ENCODE measurements around the gene LRRC4C.

LRRC4C gene

DNA sequence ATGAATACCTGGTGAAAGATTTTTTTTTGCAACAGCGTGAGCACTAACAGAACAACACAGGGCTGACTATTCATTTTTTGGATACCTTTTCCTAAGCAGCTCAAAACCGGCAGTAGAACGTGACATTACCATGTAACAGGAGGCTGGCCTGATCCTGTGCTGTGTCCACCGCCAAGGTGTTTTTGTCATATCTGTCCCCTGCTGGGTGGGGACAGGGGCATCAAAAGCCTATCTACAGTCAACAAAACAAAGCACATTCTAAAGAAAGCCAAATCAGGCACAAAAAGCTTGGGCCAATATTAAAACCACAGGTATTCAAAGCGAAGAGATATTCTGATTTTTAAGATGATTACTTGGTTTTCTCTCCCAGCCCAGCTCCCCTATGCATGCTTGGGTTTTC, 151.2 kb downstream of the LRRC4C start:
- H3K4me1 ChIP-seq (ENCODE audit: control insufficient read depth, insufficient read depth, low read length), result no peaks in the 10 kb centered on the region
- H3K27me3 ChIP-seq (ENCODE audit: control insufficient read depth, insufficient read depth, low read length), result no peaks in the 10 kb centered on the region
- H3K27ac ChIP-seq (ENCODE audit: low read length), result no peak overlapping the region
- no peaks in the 10 kb centered on the region; the same call in 1 of the 2 replicates for H3K9me3 ChIP-seq (ENCODE audit: control insufficient read depth, insufficient read depth, low read length)
- H3K36me3 ChIP-seq (ENCODE audit: control insufficient read depth, insufficient read depth, low read length), result no peaks in the 10 kb centered on the region
- no peak for DNase-seq (ENCODE audit: low read depth, low spot score)
- no CpG with 5 or more reads among the region's 5 CpGs for WGBS (ENCODE audit: insufficient coverage, insufficient read length)
- H3K4me3 ChIP-seq (ENCODE audit: low read length), result no peak overlapping the region

DNA sequence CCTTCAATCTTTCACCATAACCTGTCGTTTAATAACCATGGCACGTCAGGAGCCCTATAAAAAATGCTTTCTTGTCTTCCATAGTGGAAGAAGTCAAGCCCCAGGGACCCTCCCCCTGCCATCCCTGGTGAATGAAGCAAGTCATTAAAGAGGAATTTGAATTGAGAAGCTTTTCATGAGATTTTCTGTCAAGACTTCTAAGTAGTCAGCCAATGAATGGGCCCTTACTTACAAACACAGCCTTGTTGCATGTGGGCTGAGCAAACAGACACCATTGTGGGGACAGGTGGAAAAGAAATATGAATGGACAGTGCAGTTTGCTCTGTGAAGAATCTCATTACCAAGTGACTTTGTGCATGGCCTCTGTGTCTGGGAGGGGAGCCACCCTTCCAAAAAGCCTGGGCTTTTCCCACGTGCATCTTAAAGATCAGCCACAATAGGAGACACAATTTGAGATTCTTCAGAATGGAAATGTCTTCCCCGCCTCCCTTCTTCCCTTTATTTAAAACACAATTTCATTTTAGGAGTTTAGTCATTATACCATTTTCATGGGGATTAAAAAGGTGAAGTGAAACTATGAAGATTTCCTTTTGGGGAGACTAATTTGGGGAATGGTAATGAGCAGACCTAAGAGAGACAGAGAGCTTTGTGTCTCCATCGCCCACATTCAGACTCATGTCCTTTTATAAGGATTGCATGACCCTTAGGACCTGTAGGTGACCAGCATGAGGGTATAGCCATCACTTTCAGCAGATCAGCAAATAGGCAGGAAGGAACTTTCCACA, 152.0 kb downstream of the LRRC4C start:
- no peak overlapping the region for H3K4me3 ChIP-seq (ENCODE audit: low read length)
- no CpG with 5 or more reads among the region's 5 CpGs for WGBS (ENCODE audit: insufficient coverage, insufficient read length)
- no peaks in the 10 kb centered on the region for H3K27me3 ChIP-seq (ENCODE audit: control insufficient read depth, insufficient read depth, low read length)
- DNase-seq (ENCODE audit: low read depth, low spot score), result no peak
- H3K4me1 ChIP-seq (ENCODE audit: control insufficient read depth, insufficient read depth, low read length), result no peaks in the 10 kb centered on the region
- H3K27ac ChIP-seq (ENCODE audit: low read length), result no peak overlapping the region
- H3K36me3 ChIP-seq (ENCODE audit: control insufficient read depth, insufficient read depth, low read length), result no peaks in the 10 kb centered on the region
- no peaks in the 10 kb centered on the region; the same call in 1 of the 2 replicates for H3K9me3 ChIP-seq (ENCODE audit: control insufficient read depth, insufficient read depth, low read length)

DNA sequence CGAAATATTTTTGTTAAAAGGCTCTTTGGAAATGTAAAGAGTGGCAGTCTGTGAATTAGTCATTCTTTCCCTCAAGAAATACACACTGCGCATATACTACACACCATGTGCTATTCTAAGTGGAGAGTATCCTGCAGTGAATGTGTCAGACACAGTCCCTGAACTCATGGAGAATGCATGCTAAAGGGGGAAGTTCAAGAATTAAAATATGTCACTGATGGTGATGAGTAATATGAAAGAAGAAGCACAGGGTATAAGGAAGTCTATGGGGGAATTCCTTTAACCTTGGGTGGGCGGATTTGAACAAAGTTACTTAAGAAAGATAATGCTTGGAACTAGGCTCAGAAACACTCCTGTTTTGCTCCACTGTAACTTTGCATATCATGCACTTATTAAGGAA, 153.0 kb downstream of the LRRC4C start:
- Histone ChIP-seq H3K9me3 (ENCODE audit: control insufficient read depth, insufficient read depth, low read length) (no peaks in the 10 kb centered on the region; the same call in 1 of the 2 replicates), H3K36me3 (ENCODE audit: control insufficient read depth, insufficient read depth, low read length) (no peaks in the 10 kb centered on the region), H3K4me1 (ENCODE audit: control insufficient read depth, insufficient read depth, low read length) (no peaks in the 10 kb centered on the region), H3K27ac (ENCODE audit: low read length) (no peak overlapping the region), H3K27me3 (ENCODE audit: control insufficient read depth, insufficient read depth, low read length) (no peaks in the 10 kb centered on the region), H3K4me3 (ENCODE audit: low read length) (no peak overlapping the region)
- WGBS (ENCODE audit: insufficient coverage, insufficient read length), result no CpG with 5 or more reads among the region's 3 CpGs
- DNase-seq (ENCODE audit: low read depth, low spot score), result no peak

DNA sequence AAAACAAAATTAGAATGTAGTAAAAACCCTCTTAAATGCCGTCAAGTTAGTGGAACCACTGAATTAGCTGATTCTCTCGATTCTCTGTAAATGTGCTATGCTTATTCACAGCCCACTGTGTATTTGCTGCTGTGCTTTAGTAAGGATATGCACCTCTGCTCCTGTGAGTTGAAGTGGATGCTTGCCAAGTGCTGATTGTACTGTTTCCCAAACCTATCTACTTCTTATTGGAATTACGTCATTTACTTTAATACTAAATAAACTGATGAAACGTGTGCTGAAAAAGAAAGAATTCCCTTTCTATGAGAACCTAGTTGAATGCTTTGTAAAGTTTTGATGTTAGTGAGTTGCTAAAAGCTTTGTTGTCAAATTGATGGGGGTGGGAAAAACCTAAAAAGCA, 158.4 kb downstream of the LRRC4C start:
- Histone ChIP-seq H3K36me3 (ENCODE audit: control insufficient read depth, insufficient read depth, low read length) (no peaks in the 10 kb centered on the region), H3K27me3 (ENCODE audit: control insufficient read depth, insufficient read depth, low read length) (no peaks in the 10 kb centered on the region), H3K27ac (ENCODE audit: low read length) (no peak overlapping the region), H3K9me3 (ENCODE audit: control insufficient read depth, insufficient read depth, low read length) (no peaks in the 10 kb centered on the region), H3K4me1 (ENCODE audit: control insufficient read depth, insufficient read depth, low read length) (no peaks in the 10 kb centered on the region), H3K4me3 (ENCODE audit: low read length) (no peak overlapping the region)
- DNase-seq (ENCODE audit: low read depth, low spot score), result no peak
- no CpG with 5 or more reads among the region's 4 CpGs for WGBS (ENCODE audit: insufficient coverage, insufficient read length)

DNA sequence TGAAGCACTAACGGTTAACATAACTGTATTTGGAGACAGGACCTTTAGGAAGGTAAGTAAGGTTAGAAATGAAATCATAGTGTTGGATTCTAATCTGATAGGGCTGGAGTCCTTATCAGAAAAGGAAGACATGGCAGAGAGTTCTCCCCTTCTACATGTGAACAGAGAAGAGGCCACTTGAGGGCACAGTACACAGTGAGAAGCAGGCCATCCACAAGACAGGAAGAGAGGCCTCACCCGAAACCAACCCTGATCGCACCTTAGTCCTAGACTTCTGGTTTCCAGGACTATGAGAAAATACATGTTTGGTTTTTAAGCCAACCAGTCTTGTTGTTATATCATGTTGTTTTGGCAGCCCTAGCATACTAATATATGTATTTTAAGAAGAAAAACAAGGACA, 170.0 kb downstream of the LRRC4C start:
- Histone ChIP-seq H3K27ac (ENCODE audit: low read length) (no peak overlapping the region), H3K4me3 (ENCODE audit: low read length) (no peak overlapping the region), H3K27me3 (ENCODE audit: control insufficient read depth, insufficient read depth, low read length) (no peaks in the 10 kb centered on the region), H3K9me3 (ENCODE audit: control insufficient read depth, insufficient read depth, low read length) (no peaks in the 10 kb centered on the region), H3K4me1 (ENCODE audit: control insufficient read depth, insufficient read depth, low read length) (no peaks in the 10 kb centered on the region), H3K36me3 (ENCODE audit: control insufficient read depth, insufficient read depth, low read length) (no peaks in the 10 kb centered on the region)
- no CpG with 5 or more reads among the region's 3 CpGs for WGBS (ENCODE audit: insufficient coverage, insufficient read length)
- DNase-seq (ENCODE audit: low read depth, low spot score), result no peak

DNA sequence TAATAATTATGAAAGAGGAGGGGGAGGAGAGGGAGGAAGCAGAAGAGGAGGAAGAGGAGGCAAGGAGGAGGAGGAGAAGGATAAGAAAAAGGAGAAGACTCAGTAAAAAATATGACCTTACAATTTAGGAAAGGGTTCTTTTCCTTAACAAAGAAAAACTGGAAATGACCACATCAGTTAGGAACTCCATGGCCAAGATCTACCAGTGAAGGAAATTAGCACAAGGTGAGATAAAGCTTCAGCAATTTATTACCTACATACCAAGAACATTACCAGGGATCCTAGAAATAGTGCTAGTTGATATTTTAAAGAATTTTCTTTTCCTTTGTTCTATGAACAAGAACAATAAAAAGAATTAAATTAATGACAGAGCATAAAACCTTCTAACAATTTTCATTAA, 172.7 kb downstream of the LRRC4C start:
- H3K9me3 ChIP-seq (ENCODE audit: control insufficient read depth, insufficient read depth, low read length), result no peaks in the 10 kb centered on the region
- no peaks in the 10 kb centered on the region for H3K36me3 ChIP-seq (ENCODE audit: control insufficient read depth, insufficient read depth, low read length)
- no peaks in the 10 kb centered on the region for H3K27me3 ChIP-seq (ENCODE audit: control insufficient read depth, insufficient read depth, low read length)
- H3K4me1 ChIP-seq (ENCODE audit: control insufficient read depth, insufficient read depth, low read length), result no peaks in the 10 kb centered on the region
- H3K4me3 ChIP-seq (ENCODE audit: low read length), result no peak overlapping the region
- no peak overlapping the region for H3K27ac ChIP-seq (ENCODE audit: low read length)
- no peak for DNase-seq (ENCODE audit: low read depth, low spot score)

DNA sequence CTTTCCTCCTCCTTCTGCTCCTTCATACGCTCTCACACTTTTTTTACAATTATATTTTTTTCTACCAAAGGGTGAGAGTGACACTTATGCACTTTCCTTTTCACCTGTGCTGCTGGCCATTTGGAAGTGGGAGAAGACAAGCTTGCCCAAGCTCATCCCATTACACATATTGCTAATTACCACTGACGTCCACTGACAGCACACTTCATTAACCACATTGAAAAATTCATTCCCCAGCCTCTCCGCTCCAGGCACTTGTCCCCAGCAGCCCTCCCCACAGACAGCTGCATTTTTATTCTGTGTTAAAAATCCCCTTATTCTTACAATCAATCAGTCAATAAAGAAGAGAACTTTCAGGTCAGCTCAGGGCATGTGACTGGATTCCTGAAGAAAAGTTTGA, 175.1 kb downstream of the LRRC4C start:
- H3K4me3 ChIP-seq (ENCODE audit: low read length), result no peak overlapping the region
- no peak for DNase-seq (ENCODE audit: low read depth, low spot score)
- no peaks in the 10 kb centered on the region for H3K36me3 ChIP-seq (ENCODE audit: control insufficient read depth, insufficient read depth, low read length)
- H3K9me3 ChIP-seq (ENCODE audit: control insufficient read depth, insufficient read depth, low read length), result no peaks in the 10 kb centered on the region
- no peaks in the 10 kb centered on the region for H3K27me3 ChIP-seq (ENCODE audit: control insufficient read depth, insufficient read depth, low read length)
- H3K27ac ChIP-seq (ENCODE audit: low read length), result no peak overlapping the region
- H3K4me1 ChIP-seq (ENCODE audit: control insufficient read depth, insufficient read depth, low read length), result no peaks in the 10 kb centered on the region
- no CpG with 5 or more reads among the region's 3 CpGs for WGBS (ENCODE audit: insufficient coverage, insufficient read length)

DNA sequence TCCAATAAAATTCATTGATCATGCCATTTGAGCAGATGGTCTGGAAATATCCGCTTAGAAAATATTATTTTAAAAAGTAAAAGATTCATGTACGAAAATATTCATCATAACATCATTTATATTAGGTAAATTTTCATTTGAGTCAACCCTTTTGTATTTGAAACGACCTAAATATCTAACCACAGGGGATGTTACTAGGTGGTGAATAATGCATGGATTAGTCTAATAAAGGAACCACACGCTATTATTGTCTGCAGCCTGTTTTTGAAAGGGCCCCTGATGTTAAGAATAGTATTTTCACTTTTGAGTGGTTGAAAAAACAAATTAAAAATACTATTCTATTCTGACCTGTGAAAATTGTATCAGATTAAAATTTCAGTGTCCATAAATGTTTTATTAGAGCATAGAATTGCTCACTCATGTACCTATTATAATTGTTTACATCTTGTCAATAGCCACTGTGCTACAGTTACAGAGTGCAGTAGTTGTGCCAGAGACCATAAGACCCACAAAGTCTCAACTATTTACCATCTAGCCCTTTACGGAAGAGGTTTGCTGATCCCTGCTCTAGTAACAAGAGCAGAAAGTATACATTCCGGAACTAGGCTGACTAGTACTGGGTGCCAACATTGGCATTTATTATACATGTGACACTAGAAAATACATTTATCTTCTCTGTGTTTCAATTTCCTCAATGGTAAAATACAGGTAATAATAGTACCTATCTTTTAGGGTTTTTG, 176.1 kb downstream of the LRRC4C start:
- H3K27me3 ChIP-seq (ENCODE audit: control insufficient read depth, insufficient read depth, low read length), result no peaks in the 10 kb centered on the region
- WGBS (ENCODE audit: insufficient coverage, insufficient read length), result no CpG with 5 or more reads among the region's 6 CpGs

DNA sequence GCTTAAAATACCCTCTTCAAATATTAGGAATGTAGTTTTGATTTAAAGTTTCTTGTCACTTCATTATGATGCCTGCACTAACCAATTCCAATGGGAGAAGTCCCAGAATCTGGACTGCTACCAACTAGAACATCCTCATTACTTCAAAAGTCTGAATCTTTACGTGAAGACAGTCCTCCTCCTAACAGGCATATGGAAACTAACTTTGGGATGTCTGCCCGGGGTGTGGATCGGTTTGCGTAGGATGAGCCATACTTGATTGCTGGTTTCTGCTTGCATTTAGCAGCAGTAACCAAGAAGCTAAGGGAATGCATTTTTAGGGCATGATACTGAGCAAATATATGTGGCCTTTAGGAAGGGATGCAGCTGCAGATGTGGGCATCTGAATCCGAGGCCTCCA, 177.1 kb downstream of the LRRC4C start:
- H3K27me3 ChIP-seq (ENCODE audit: control insufficient read depth, insufficient read depth, low read length), result no peaks in the 10 kb centered on the region
- DNase-seq (ENCODE audit: low read depth, low spot score), result no peak
- H3K9me3 ChIP-seq (ENCODE audit: control insufficient read depth, insufficient read depth, low read length), result no peaks in the 10 kb centered on the region
- no peak overlapping the region for H3K4me3 ChIP-seq (ENCODE audit: low read length)
- no peak overlapping the region for H3K27ac ChIP-seq (ENCODE audit: low read length)
- H3K4me1 ChIP-seq (ENCODE audit: control insufficient read depth, insufficient read depth, low read length), result no peaks in the 10 kb centered on the region
- H3K36me3 ChIP-seq (ENCODE audit: control insufficient read depth, insufficient read depth, low read length), result no peaks in the 10 kb centered on the region
- no CpG with 5 or more reads among the region's 5 CpGs for WGBS (ENCODE audit: insufficient coverage, insufficient read length)

More for the DNA sequence above, 176.1 kb downstream of the LRRC4C start:
- no peaks in the 10 kb centered on the region for H3K4me1 ChIP-seq (ENCODE audit: control insufficient read depth, insufficient read depth, low read length)
- no peak for DNase-seq (ENCODE audit: low read depth, low spot score)
- no peak overlapping the region for H3K4me3 ChIP-seq (ENCODE audit: low read length)
- H3K27ac ChIP-seq (ENCODE audit: low read length), result no peak overlapping the region
- no peaks in the 10 kb centered on the region for H3K9me3 ChIP-seq (ENCODE audit: control insufficient read depth, insufficient read depth, low read length)
- no peaks in the 10 kb centered on the region for H3K36me3 ChIP-seq (ENCODE audit: control insufficient read depth, insufficient read depth, low read length)

DNA sequence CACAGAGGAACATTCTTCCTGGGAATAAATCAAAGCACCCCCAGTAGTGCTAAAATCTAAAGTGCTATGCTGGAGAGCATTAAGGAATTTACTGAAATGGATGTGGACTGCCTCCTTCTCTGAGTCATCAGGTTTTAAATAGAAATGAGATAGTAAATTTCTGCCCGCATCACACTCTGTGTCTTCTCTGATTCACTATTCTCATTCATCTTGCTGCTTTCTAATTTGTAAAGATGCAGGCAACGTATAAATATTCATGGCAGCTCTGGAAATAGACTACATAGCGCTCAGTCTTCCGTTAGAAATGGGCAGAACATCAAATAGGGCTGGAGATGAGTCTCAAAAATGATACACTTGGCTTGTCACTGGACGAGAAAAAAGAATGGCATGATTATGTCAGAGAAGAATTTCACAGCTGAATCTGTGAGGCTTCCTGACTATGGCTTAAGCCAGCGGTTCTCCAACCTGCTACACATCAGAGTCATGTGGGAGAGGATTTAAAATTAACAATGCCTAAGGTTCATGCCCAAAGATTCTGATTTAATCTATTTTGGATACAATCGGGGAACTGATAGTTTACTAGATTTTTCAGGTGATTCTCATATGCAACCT, 178.2 kb downstream of the LRRC4C start:
- Histone ChIP-seq H3K27me3 (ENCODE audit: control insufficient read depth, insufficient read depth, low read length) (no peaks in the 10 kb centered on the region), H3K4me3 (ENCODE audit: low read length) (no peak overlapping the region), H3K27ac (ENCODE audit: low read length) (no peak overlapping the region), H3K9me3 (ENCODE audit: control insufficient read depth, insufficient read depth, low read length) (no peaks in the 10 kb centered on the region), H3K36me3 (ENCODE audit: control insufficient read depth, insufficient read depth, low read length) (no peaks in the 10 kb centered on the region), H3K4me1 (ENCODE audit: control insufficient read depth, insufficient read depth, low read length) (no peaks in the 10 kb centered on the region)
- no CpG with 5 or more reads among the region's 7 CpGs for WGBS (ENCODE audit: insufficient coverage, insufficient read length)
- no peak for DNase-seq (ENCODE audit: low read depth, low spot score)

All from iPS DF 6.9 (cell line).